Measurements from ENCODE around the gene AMPD2.

AMPD2 gene

GRCh38 chr1:109652402-109652801 lies 32.8 kb downstream of the AMPD2 start:
- Histone ChIP-seq H3K36me3 (replicated peaks) (no peaks in the 10 kb centered on the region), H3K27me3 (replicated peaks) (no peaks in the 10 kb centered on the region), H3K27ac (no peak overlapping the region), H3K4me3 (ENCODE audit: low read depth, low read length) (no peak overlapping the region)
- in situ Hi-C loops (cut with HindIII; ENCODE audit: low pct_ligation_motif_present, low sequenced_read_pairs), result loop anchor here (10.0 kb wide), 1 partner anchor 112 kb away; the partner anchor contains the start of gene EPS8L3
- DNase-seq, result no peak
- TF ChIP-seq CTCF (IDR thresholded peaks at IDR 0.05; ENCODE audit: low read depth, low read length, missing control alignments), result no peak

GRCh38 chr1:109653306-109653705 lies 33.7 kb downstream of the AMPD2 start:
- H3K36me3 ChIP-seq (replicated peaks), result no peaks in the 10 kb centered on the region
- TF ChIP-seq CTCF (IDR thresholded peaks at IDR 0.05; ENCODE audit: low read depth, low read length, missing control alignments), result no peak
- DNase-seq, result no peak
- no peaks in the 10 kb centered on the region for H3K27me3 ChIP-seq (replicated peaks)
- no peak overlapping the region for H3K4me3 ChIP-seq (ENCODE audit: low read depth, low read length)
- in situ Hi-C loops (cut with HindIII; ENCODE audit: low pct_ligation_motif_present, low sequenced_read_pairs), result loop anchor here (10.0 kb wide), 1 partner anchor 111 kb away; the partner anchor contains the start of gene EPS8L3
- H3K27ac ChIP-seq, result no peak overlapping the region

GRCh38 chr1:109654519-109654918 lies 34.9 kb downstream of the AMPD2 start:
- no peaks in the 10 kb centered on the region for H3K27me3 ChIP-seq (replicated peaks)
- in situ Hi-C loops (cut with HindIII; ENCODE audit: low pct_ligation_motif_present, low sequenced_read_pairs), result loop anchor here (10.0 kb wide), 1 partner anchor 110 kb away; the partner anchor contains the start of gene EPS8L3
- no peaks in the 10 kb centered on the region for H3K36me3 ChIP-seq (replicated peaks)
- no peak for TF ChIP-seq CTCF (IDR thresholded peaks at IDR 0.05; ENCODE audit: low read depth, low read length, missing control alignments)
- no peak overlapping the region for H3K27ac ChIP-seq
- H3K4me3 ChIP-seq (ENCODE audit: low read depth, low read length), result no peak overlapping the region
- no peak for DNase-seq

- Histone ChIP-seq H3K4me3 (ENCODE audit: low read depth, low read length) (peak within 1 kb of the TSS; percentile 76), H3K27me3 (replicated peaks) (no peaks in the 10 kb centered on the region), H3K27ac (no peak within 1 kb of the TSS), H3K36me3 (replicated peaks) (no peaks in the 10 kb centered on the region)
- in situ Hi-C loops (cut with HindIII; ENCODE audit: low pct_ligation_motif_present, low sequenced_read_pairs), result loop anchor here (10.0 kb wide), 1 partner anchor 109 kb away; the partner anchor contains the start of gene EPS8L3
- peak; percentile 67 for DNase-seq
- peak; percentile 29 for TF ChIP-seq CTCF (IDR thresholded peaks at IDR 0.05; ENCODE audit: low read depth, low read length, missing control alignments)
Observed at GRCh38 chr1:109655615-109656519, 36.2 kb downstream of the AMPD2 start, which contains the start of gene GSTM4. Gene GSTM4, plus strand, starts transcription at chr1:109656099. Its CDS starts 291 bp downstream, at chr1:109656390.

GRCh38 chr1:109657395-109657794 lies 37.8 kb downstream of the AMPD2 start:
- no peaks in the 10 kb centered on the region for H3K27me3 ChIP-seq (replicated peaks)
- H3K4me3 ChIP-seq (ENCODE audit: low read depth, low read length), result no peak overlapping the region
- H3K36me3 ChIP-seq (replicated peaks), result no peaks in the 10 kb centered on the region
- in situ Hi-C loops (cut with HindIII; ENCODE audit: low pct_ligation_motif_present, low sequenced_read_pairs), result loop anchor here (10.0 kb wide), 1 partner anchor 107 kb away; the partner anchor contains the start of gene EPS8L3
- no peak for DNase-seq
- H3K27ac ChIP-seq, result no peak overlapping the region
- TF ChIP-seq CTCF (IDR thresholded peaks at IDR 0.05; ENCODE audit: low read depth, low read length, missing control alignments), result no peak
